T-helper 17 cell (primary cell): ENCODE data around the gene NPHS1. TPM values are rescaled to one million over a fixed set of nuclear protein-coding genes. Genes with fewer than 3 reads are reported as not detected.
"Not testable (repeated sequence)": the region's sequence is repeated elsewhere in the genome, so short reads cannot be mapped to it uniquely, and the experiment has no call there.

Experiments used
- ATAC-seq: fragments of 150-1000 bp; cut with Tn5 transposase; 2 replicates; pipeline ENCODE4 v1.10.0; 2021; ENCODE audit warnings: mild to moderate bottlenecking, moderate library complexity
- DNase-seq, 3 donors: peaks; one replicate each; pipeline versions ENCODE4 v3.0.0 to v3.0.0-alpha.2; 2020 to 2021
- H3K9me3 ChIP-seq: one replicate; pipeline ENCODE4 v1.7.0; 2013; ENCODE audit warnings: low read length, mild to moderate bottlenecking; ENCODE audit not compliant: control insufficient read depth, poor library complexity, severe bottlenecking
- H3K27ac Mint-ChIP-seq: one replicate; pipeline ENCODE4 v1.8.0; 2022; ENCODE audit warnings: mild to moderate bottlenecking, moderate library complexity, mixed read lengths
- H3K27me3 Mint-ChIP-seq: one replicate; pipeline ENCODE4 v1.8.0; 2022; ENCODE audit warnings: mixed read lengths
- H3K36me3 Mint-ChIP-seq: one replicate; pipeline ENCODE4 v1.8.0; 2022; ENCODE audit warnings: low read depth, mixed read lengths
- H3K4me1 Mint-ChIP-seq: one replicate; pipeline ENCODE4 v1.8.0; 2022; ENCODE audit warnings: mild to moderate bottlenecking, mixed read lengths
- H3K4me3 Mint-ChIP-seq: one replicate; pipeline ENCODE4 v1.8.0; 2022; ENCODE audit warnings: mild to moderate bottlenecking, moderate library complexity, mixed read lengths
- total RNA-seq, 4 donors: library from RNA in 2 of 4; stranded (reverse) in 2 of 4; gene quantifications; one replicate each; pipeline ENCODE4 v1.2.3 and lab custom pipeline; 2022 to 2026

NPHS1 gene
- total RNA-seq, 2 donors from 2014 or later, result not detected

DNA sequence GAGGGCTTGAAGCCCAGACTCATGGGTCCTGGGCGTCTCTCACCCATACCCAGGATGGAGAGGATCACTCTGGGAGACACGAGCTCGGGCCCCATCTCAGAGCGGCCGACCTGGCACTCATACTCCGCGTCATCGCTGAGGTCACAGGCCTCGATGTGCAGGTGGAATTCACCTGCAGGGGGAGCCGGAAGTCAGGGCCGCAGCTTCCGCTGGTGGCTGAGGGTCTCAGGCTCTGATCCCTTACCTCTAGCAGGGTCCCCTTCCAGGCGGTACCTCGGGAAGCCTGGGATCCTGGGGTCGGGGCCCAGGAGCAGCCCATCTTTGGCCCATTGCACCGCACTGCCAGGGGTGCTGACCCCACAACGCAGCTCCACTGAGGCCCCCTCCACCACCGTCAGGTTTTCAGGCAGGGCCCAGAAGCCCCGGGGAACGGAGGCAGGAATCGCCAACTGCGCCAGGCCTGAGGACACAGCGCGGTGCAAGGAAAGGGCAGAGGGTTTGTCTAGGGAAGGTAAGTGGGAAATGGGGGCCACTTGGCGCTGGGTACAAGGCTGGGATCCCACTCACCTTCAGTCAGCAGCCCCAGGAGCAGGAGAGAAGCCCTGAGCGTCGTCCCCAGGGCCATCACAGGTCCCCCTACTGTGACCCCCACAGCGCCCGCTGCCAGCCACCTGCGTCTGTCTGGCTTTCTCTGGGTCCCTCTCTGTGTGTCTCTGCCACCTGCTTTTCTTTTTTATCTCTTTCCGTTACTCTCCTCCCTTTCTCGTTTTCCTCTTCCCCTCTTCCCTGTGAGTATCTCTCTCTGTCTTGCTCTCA is 883 bp downstream of the NPHS1 start:
- peaks cover 13% of the 10 kb centered on the region for H3K4me1 Mint-ChIP-seq
- H3K27ac Mint-ChIP-seq, result peak overlapping the region; percentile 8
- no peak overlapping the region for H3K4me3 Mint-ChIP-seq
- ATAC-seq (peak; percentile 46), DNase-seq (no peak)
- H3K36me3 Mint-ChIP-seq, result peaks cover 10% of the 10 kb centered on the region
- peaks cover 67% of the 10 kb centered on the region for H3K27me3 Mint-ChIP-seq
- no peaks in the 10 kb centered on the region for H3K9me3 ChIP-seq

DNA sequence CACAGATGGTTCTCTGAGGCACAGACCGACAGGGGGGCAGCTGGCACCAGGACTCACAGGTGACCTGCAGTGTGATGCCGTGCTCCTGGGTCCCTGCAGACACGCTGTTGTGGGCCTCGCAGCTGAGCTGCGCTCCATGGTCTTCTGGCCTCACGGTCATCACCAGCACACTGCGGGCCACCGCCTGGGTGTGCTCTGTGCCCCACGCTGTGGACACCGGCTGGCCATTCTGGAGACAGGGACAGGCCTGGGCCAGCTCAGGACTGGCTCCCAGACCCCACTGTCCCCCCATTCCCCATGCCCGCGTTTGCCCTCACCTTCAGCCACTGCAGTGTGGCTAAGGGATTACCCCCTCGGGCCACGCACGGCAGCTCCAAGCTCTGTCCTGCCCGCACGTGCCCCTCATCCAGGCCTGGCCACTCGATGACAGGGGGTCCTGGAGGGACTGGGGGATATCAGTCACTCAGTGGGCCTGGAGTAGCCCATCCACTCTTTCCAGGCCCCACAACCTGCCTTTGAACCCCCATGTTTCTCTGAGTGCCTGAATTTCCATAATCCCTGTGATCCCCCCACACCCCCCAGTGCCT is 3.3 kb downstream of the NPHS1 start:
- Mint-ChIP-seq H3K4me1 (peaks cover 23% of the 10 kb centered on the region), H3K27me3 (peaks cover 67% of the 10 kb centered on the region), H3K27ac (no peak overlapping the region), H3K36me3 (peaks cover 15% of the 10 kb centered on the region), H3K4me3 (no peak overlapping the region)
- ATAC-seq (no peak), DNase-seq (no peak)
- no peaks in the 10 kb centered on the region for H3K9me3 ChIP-seq

DNA sequence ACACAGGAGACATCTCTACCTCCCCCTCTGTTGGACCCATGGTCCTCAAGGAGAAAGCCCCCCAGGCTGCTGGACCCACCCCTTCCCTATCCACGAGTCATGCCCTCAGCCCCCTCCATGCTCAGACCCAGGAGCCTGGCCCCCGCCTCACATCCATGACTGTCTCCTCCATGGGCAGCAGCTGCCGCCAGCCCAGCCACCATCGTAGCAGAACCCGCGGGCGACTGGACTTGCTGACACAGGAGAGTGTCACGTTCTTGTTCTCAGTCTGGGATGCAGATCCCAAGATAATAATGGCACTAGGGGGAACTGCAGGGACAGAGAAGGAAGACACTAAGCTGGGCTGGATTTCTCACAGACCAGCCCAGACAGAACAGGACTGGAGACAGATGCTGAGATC is 3.8 kb downstream of the NPHS1 start:
- H3K9me3 ChIP-seq, result no peaks in the 10 kb centered on the region
- H3K27me3 Mint-ChIP-seq, result peaks cover 70% of the 10 kb centered on the region
- no peak overlapping the region for H3K27ac Mint-ChIP-seq
- no peak overlapping the region for H3K4me3 Mint-ChIP-seq
- no peak for ATAC-seq
- DNase-seq, result no peak
- H3K36me3 Mint-ChIP-seq, result peaks cover 15% of the 10 kb centered on the region
- peaks cover 23% of the 10 kb centered on the region for H3K4me1 Mint-ChIP-seq

DNA sequence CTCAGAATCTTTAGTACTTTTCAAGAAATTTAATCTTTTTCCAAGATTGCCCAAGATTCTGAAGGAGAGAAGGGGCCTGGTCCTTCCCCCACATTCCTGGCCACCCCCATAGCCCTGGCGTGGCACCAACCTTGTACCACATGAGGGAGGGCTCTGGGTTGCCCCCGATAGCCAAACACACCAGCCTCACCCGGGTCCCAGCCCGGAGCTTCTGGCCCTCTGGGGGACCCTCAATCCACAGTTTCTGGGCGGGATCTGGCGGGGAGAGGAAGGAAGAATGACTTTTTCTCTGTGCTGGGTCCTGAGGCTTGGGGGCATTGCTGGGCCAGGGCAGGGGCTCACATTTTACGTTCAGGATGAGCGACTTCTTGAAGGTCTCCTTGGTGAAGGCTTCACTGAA is 4.4 kb downstream of the NPHS1 start:
- H3K9me3 ChIP-seq, result no peaks in the 10 kb centered on the region
- no peak overlapping the region for H3K27ac Mint-ChIP-seq
- H3K27me3 Mint-ChIP-seq, result peaks cover 68% of the 10 kb centered on the region
- peaks cover 19% of the 10 kb centered on the region for H3K4me1 Mint-ChIP-seq
- DNase-seq (no peak), ATAC-seq (no peak)
- peaks cover 11% of the 10 kb centered on the region for H3K36me3 Mint-ChIP-seq
- no peak overlapping the region for H3K4me3 Mint-ChIP-seq

DNA sequence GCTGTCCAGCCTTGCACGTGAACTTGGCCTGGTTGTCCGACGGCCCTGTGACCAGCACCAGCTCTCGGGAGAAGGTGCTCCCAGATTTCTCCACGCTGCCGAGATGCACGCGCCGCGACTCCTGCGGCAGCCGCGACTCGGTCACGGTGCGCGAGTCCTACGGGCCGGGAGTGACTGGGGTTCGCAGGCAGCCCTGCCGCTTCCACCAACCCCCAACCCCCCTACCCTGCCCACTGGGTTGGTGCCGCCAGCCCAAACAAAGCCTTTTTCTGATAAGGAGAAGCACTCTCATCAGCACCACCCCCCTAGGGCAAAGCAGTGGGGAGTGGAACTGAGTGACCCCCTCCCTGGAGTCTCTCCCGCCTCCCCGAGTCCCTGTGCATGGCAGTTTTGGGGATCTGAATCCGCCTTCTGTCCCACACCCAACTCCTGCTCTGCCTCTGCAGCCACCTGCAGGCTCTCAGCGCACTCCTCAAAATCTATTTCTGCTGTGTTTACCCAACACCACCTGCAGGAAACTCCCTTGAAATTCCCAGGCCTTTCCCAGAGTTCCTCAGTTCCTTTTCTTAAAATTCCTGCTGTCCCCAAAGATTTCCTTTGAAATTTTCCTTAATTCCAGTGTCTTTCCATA is 6.2 kb downstream of the NPHS1 start:
- DNase-seq, result no peak
- peak; percentile 27 for ATAC-seq
- no peaks in the 10 kb centered on the region for H3K9me3 ChIP-seq
- Mint-ChIP-seq H3K27me3 (peaks cover 57% of the 10 kb centered on the region), H3K4me3 (peak overlapping the region; percentile 68), H3K4me1 (peaks cover 16% of the 10 kb centered on the region), H3K27ac (no peak overlapping the region), H3K36me3 (peaks cover 10% of the 10 kb centered on the region)

DNA sequence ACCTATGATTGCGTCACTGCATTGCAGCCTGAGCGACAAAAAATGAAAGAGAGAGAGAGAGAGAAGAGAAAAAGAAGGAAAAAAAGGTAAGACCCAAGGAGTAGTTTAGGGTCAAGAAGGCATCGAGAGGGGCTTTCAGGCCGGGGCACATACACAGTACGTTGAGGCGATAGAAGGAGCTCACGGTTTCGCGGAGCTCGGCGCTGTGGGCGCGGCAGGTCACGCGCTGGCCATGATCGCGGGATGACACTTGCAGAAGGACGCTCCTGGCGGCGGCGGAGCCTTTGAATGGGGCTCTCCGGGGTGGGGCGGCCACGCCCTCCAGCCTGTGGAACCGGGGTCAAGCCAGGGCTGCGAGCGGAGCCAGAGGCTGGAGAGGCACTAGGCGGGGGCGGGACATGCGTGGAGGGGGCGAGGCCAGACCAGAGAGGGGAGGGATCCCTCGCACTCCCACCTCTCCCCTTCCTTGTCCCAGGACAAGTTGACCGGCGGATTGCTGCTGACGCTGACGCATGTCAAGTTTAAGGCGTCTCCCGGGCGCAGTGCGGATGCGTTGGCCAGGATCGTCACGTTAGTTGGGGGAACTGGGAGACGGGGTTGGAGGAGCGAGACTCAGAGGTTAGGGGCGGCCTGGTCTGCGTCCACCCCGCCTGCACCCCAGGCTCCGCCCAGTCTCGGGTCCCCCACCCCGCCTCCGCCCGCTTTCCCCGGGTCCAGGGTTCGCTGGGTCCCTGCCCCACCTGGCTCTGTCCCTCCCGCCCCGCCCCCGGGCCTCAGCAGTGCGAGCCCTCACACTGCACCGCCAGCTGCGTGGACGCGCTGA is 6.9 kb downstream of the NPHS1 start:
- no peak for DNase-seq
- ATAC-seq, result peak; percentile 25
- peak overlapping the region; percentile 90 for H3K4me3 Mint-ChIP-seq
- H3K9me3 ChIP-seq, result no peaks in the 10 kb centered on the region
- peaks cover 10% of the 10 kb centered on the region for H3K36me3 Mint-ChIP-seq
- H3K4me1 Mint-ChIP-seq, result peaks cover 13% of the 10 kb centered on the region
- peaks cover 50% of the 10 kb centered on the region for H3K27me3 Mint-ChIP-seq
- H3K27ac Mint-ChIP-seq, result no peak overlapping the region

DNA sequence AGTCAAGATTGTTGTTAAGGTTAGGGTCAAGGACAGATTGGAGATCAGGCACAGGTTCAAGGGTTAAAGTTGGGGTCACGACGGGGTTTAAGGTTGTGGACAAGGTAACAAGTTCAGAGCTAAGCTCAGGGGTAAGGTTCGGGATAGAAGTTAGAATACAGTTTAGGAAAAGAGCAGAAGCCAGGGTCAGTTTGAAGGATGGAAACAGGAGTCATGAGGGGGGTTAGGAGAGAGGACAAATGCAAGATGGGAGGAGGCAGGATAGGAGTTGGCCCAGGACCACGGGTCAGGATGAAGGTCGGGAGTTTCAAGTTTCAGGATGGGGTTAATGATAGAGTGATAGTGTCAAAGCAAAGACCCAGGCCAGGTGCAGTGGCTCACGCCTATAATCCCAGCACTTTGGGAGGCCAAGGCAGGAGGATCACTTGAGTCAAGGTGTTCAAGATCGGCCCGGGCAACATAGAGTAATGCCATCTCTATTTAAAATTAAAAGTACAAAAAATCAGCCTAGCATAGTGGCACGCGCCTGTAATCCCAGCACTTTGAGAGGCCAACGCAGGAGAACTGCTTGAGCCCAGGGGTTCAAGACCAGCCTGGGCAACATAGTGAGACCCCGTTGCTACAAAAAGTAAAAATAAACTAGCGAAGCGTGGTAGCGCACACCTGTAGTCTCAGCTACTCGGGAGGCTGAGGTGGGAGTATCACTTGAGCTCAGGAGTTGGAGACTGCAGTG is 7.7 kb downstream of the NPHS1 start:
- DNase-seq (no peak), ATAC-seq (no peak)
- H3K4me3 Mint-ChIP-seq, result peak overlapping the region; percentile 90
- H3K4me1 Mint-ChIP-seq, result peaks cover 13% of the 10 kb centered on the region
- peaks cover 43% of the 10 kb centered on the region for H3K27me3 Mint-ChIP-seq
- H3K27ac Mint-ChIP-seq, result no peak overlapping the region
- peaks cover 10% of the 10 kb centered on the region for H3K36me3 Mint-ChIP-seq
- no peaks in the 10 kb centered on the region for H3K9me3 ChIP-seq

DNA sequence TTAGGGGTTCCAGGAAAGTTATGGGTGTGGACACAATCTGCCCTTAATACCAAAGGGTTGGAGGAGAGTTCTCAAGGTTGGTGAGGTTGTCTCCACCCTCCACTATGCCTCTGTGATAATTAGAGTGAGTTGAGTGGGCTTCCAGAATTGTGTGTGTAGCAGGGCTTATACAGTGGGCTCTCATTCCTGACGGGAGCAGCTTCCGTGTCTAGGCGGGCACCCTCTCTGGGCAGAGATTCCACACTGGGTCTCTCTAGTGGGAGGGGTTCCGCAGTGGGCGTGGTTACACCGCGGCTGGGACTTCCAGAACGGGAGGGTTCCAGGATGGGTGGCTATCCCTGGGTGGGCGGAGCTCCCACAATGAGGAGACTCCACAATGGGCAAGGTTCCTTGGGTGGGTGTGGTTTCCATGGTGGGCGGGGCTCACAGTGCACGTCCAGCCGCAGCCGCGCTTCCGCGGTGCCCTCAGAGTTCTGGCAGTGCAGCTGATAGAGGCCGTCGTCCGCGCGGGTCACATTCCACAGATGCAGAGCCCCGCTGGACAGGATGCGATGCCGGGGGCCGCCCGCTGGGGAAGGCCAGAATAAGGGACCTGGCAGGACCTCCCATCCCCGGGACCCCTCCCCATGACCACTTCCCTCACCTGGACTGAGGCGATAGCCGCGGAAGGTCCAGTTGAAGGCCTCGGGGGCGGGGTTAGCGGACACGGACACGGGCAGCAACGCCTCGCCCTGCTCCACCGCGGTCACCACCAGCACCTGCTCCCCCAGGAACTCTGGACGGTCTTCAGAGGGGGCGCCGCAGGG is 8.4 kb downstream of the NPHS1 start:
- peaks cover 10% of the 10 kb centered on the region for H3K36me3 Mint-ChIP-seq
- ATAC-seq, result no peak

DNA sequence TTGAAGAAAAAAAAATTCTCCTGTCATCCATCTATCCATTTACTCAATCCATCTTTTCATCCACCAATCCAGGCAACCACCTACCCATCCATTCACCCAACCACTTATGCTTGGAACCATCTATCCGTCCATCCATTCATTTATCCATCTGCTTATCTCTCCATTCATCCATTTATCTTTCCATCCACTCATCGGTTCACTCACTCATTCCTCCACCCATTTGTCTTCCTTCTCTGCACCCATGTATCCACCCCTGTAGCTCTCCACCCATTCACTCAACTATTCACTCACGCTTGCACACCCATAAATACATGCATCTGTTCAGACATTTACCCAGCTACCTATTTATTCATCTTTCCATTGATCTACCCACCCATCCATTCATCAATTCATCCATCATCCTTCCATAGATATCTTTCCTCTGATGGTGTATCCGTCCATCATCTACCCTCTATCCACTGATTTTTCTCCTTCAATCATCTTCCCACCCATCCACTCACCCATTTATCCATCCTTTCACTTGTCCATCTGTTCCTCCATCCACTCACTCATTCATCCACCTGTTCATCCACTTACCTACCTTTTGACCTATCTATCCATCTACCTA is 9.5 kb downstream of the NPHS1 start:
- H3K4me3 Mint-ChIP-seq, result no peak overlapping the region
- peaks cover 38% of the 10 kb centered on the region for H3K27me3 Mint-ChIP-seq
- H3K36me3 Mint-ChIP-seq, result peaks cover 10% of the 10 kb centered on the region
- ATAC-seq, result no peak
- no peak for DNase-seq
- H3K9me3 ChIP-seq, result no peaks in the 10 kb centered on the region
- no peak overlapping the region for H3K27ac Mint-ChIP-seq
- H3K4me1 Mint-ChIP-seq, result peaks cover 13% of the 10 kb centered on the region

More for the DNA sequence above, 8.4 kb downstream of the NPHS1 start:
- DNase-seq, result no peak
- H3K4me3 Mint-ChIP-seq, result no peak overlapping the region
- H3K27ac Mint-ChIP-seq, result no peak overlapping the region
- no peaks in the 10 kb centered on the region for H3K9me3 ChIP-seq
- H3K27me3 Mint-ChIP-seq, result peaks cover 38% of the 10 kb centered on the region
- H3K4me1 Mint-ChIP-seq, result peaks cover 13% of the 10 kb centered on the region

DNA sequence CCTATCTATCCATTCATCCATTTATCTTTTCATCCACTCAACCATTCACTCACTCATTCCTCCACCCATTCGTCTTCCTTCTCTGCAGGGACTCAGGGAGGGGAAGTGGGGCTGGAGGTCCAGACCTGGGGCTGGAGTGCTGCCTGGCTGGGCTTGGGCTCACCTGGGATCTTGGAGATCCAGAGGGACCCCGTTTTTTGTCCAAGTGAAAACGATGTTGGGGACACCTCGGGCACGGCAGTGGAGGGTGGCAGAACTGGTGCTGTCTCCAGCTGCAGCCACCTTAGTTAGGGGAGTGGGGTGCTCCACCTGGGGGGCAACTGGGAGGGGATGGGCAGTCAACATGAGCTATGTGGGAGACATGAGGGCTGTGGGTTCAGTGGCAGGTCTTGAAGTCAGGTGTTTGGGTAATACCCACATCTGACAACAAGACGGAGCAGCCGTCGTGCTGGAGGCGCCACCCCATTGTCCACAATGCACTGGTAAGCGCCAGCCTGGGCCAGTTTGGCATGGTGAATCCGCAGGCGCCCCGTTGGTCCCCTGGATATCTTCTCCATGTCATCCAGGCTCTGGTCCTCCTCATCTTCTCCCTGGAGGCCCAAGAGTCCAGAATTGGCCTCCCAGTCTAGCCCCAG is 10.2 kb downstream of the NPHS1 start:
- ATAC-seq (no peak), DNase-seq (no peak)
- Mint-ChIP-seq H3K36me3 (peaks cover 10% of the 10 kb centered on the region), H3K4me1 (peaks cover 13% of the 10 kb centered on the region), H3K27ac (no peak overlapping the region), H3K4me3 (no peak overlapping the region), H3K27me3 (peaks cover 38% of the 10 kb centered on the region)
- H3K9me3 ChIP-seq, result no peaks in the 10 kb centered on the region

DNA sequence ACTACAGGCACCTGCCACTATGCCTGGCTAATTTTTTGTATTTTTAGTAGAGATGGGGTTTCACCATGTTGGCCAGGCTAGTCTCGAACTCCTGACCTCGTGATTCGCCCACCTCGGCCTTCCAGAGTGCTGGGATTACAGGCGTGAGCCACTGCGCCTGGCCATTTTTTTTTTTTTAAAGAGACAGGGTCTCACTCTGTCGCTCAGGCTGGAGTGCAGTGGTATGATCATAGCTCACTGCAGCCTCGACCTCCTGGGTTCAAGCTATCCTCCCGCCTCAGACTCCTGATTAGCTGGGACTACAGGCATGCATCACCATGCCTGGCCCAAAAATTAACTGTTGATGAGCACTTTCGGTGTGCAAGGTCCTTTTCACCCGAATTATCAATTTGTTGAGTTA is 16.2 kb downstream of the NPHS1 start:
- H3K9me3 ChIP-seq, H3K36me3 Mint-ChIP-seq, DNase-seq, H3K27ac Mint-ChIP-seq, ATAC-seq, H3K4me3 Mint-ChIP-seq, H3K4me1 Mint-ChIP-seq: not testable (repeated sequence)
- peaks cover 27% of the 10 kb centered on the region for H3K27me3 Mint-ChIP-seq
